NOMO-1 treated with dmso at 0.1 percent for 144 hours (cell line): Measurements from ENCODE around the gene RASL11B.

Source experiments
- DNase-seq: peaks from one replicate; lab custom pipeline; 2025; ENCODE audit not compliant: unreplicated experiment; lab: John Stamatoyannopoulos, UW

RASL11B gene

DNA sequence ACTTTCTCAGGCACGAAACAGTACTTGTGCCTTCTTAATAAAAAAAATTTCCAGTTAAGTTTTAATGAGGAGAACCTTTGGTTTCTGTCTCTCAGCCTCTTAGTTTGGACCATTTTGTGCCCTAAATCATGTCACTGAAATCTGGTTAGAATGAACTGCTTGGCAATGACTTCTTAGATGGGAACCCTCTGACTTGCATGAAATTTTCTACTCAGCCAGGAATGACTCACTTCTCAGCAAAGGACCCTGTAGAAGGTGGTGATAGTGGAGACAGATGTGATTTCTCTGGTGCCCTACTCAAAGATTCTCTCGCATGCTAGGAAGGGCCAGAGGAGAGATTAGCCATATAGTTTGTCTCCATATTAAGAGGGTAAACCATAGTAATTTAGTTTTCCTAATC is 50.5 kb downstream of the RASL11B start:
- no peak for DNase-seq

DNA sequence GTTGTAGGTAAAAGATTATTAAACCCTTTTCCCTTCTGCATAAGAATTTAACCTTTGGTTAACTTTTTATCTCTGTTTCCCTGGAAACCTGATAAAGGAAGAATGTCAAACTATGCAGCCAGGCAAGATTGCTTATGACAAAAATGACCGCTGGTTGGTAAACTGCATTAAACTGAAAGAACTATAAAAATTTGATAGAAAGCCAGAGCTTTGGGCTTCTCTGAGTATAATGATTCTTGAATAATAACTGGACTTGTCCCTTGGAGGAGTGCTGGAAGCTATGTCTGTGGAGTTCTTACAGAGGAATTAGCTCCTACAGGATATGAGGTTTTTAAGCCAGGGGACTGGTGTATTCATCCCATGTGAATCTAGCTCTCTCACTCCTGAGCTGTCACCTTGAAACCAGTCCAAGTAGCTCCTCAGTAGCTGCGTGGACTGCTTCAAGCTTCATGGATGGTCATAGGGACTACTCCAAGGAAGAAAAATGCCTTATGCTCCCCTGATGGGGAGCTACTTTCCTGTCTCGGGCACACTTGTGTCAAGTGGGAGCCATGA is 52.0 kb downstream of the RASL11B start:
- DNase-seq, result no peak

DNA sequence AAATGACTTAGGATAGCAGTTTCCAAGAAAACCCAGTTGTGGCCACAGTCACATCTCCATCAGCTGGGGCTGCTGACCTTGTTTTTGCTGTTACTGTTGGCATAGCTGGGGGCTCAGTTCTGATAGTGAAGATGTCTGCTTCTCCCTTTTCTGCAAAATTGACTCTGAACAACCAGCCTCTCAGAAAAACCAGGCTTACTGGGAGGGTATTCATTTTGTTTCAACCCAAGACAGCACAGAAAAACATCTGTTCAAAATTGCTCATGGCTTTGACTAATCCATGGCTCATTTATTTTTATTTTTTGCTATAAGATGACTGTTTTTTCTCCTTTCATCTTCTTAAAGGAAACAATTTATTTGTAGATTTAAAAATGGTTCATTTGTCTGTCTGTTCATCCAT is 53.1 kb downstream of the RASL11B start:
- DNase-seq, result no peak

DNA sequence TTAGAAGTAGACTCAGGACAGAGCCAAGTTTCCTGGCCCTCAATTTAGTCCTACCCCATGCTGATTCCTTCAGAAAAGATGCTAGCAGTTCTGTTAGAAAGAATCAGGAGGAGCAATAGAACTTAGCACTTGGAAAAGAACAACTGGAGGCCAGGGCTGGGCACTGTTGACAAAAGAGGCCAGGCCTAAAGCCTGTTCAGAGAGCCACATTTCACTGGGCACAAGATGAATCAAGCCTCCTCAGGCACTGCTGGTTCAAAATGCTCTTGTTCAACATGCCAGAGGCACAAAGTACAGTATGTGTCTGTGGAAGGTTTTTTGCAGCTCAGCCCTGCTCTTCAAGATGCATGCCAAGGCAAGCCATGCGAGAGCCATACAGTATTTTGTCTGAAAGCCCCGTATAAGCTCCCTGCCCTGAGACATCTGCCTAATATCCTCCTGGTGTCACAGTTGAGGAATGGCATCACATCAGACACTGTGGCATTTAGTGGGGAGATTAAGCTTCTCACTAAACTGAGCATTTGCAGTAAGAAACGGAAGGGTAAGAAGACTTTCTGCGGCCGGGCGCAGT is 53.7 kb downstream of the RASL11B start:
- no peak for DNase-seq
